HEK293 (cell line): ENCODE measurements around the gene SPEG.
A peak's percentile ranks its signal among the peaks of the same experiment; 100 is the strongest.

Experiments used
- CTCF ChIA-PET: fragments of 350-600 bp; formaldehyde crosslinking; extraction: SDS; loops from one replicate; lab custom pipeline; 2021; ENCODE audit warnings: antibody characterized with exemption; lab: Yijun Ruan, JAX
- POLR2A ChIA-PET: fragments of 300-600 bp; formaldehyde crosslinking; extraction: SDS; loops from one replicate; lab custom pipeline; 2020; ENCODE audit warnings: antibody characterized with exemption, inconsistent platforms; lab: Yijun Ruan, JAX
- H3K27ac ChIP-seq: fragments of 200-500 bp; sonication (Bioruptor generic); 2 replicates; pipeline ENCODE4 v1.5.1; 2014; ENCODE audit warnings: low read depth, low read length, control low read depth, inconsistent platforms; ENCODE audit errors: extremely low read depth
- H3K36me3 ChIP-seq, 2 experiments: fragments of 200-500 bp in 1 of 2; sonication (Bioruptor generic) in 1 of 2; 1 replicate in 1 of 2; 2 replicates in 1 of 2; pipeline ENCODE4 v1.5.1; 2014 to 2017; ENCODE audit warnings: inconsistent platforms in 2 of 2, low read length in 2 of 2; ENCODE audit not compliant: control insufficient read depth in 2 of 2, insufficient read depth in 1 of 2
- H3K4me1 ChIP-seq: fragments of 200-500 bp; sonication (Bioruptor generic); 2 replicates; pipeline ENCODE4 v1.5.1; 2014; ENCODE audit warnings: mild to moderate bottlenecking, low read length, inconsistent platforms; ENCODE audit not compliant: control insufficient read depth, insufficient read depth
- H3K4me3 ChIP-seq: 2 replicates; pipeline ENCODE4 v1.5.1; 2011; ENCODE audit warnings: low read depth, mild to moderate bottlenecking, control low read depth, low read length, moderate library complexity
- H3K9me3 ChIP-seq: fragments of 200-500 bp; sonication (Bioruptor generic); 2 replicates; pipeline ENCODE4 v1.5.1; 2014; ENCODE audit warnings: low read depth, low read length, inconsistent platforms; ENCODE audit not compliant: control insufficient read depth, insufficient read depth
- FEZF1 ChIP-seq: fragments of 450-650 bp; formaldehyde crosslinking; IDR thresholded peaks from 2 replicates; pipeline ENCODE4 v1.5.1; 2016; ENCODE audit warnings: missing biosample characterization, missing genetic modification characterization
- GLI4 ChIP-seq: fragments of 450-650 bp; formaldehyde crosslinking; IDR thresholded peaks from 2 replicates; pipeline ENCODE4 v1.5.1; 2016; ENCODE audit warnings: missing biosample characterization, missing genetic modification characterization
- GLIS1 ChIP-seq: fragments of 450-650 bp; formaldehyde crosslinking; IDR thresholded peaks from 2 replicates; pipeline ENCODE4 v1.5.1; 2016; ENCODE audit warnings: missing biosample characterization, missing genetic modification characterization
- OSR2 ChIP-seq: fragments of 450-650 bp; formaldehyde crosslinking; IDR thresholded peaks from 2 replicates; pipeline ENCODE4 v1.5.1; 2016; ENCODE audit warnings: missing biosample characterization, missing genetic modification characterization
- RBAK ChIP-seq: fragments of 450-650 bp; formaldehyde crosslinking; IDR thresholded peaks from 2 replicates; pipeline ENCODE4 v1.5.1; 2016; ENCODE audit warnings: missing biosample characterization, missing genetic modification characterization
- SETDB1 ChIP-seq: IDR thresholded peaks from one replicate; pipeline ENCODE4 v1.6.1; 2017; ENCODE audit warnings: mild to moderate bottlenecking, low read length, moderate library complexity, mixed read lengths; ENCODE audit not compliant: insufficient read length
- SP2 ChIP-seq: fragments of 450-650 bp; formaldehyde crosslinking; IDR thresholded peaks from 2 replicates; pipeline ENCODE4 v1.5.1; 2016; ENCODE audit warnings: missing biosample characterization, missing genetic modification characterization
- WT1 ChIP-seq: fragments of 450-650 bp; formaldehyde crosslinking; IDR thresholded peaks from 2 replicates; pipeline ENCODE4 v1.5.1; 2016; ENCODE audit warnings: missing biosample characterization, missing genetic modification characterization
- ZBTB20 ChIP-seq: fragments of 450-650 bp; formaldehyde crosslinking; IDR thresholded peaks from 2 replicates; pipeline ENCODE4 v1.5.1; 2016; ENCODE audit warnings: missing biosample characterization, missing genetic modification characterization
- ZBTB21 ChIP-seq: fragments of 450-650 bp; formaldehyde crosslinking; IDR thresholded peaks from 2 replicates; pipeline ENCODE4 v1.5.1; 2017; ENCODE audit warnings: missing biosample characterization, missing genetic modification characterization
- ZBTB48 ChIP-seq: fragments of 450-650 bp; formaldehyde crosslinking; IDR thresholded peaks from 2 replicates; pipeline ENCODE4 v1.5.1; 2016; ENCODE audit warnings: missing biosample characterization, missing genetic modification characterization
- ZBTB8A ChIP-seq: fragments of 450-650 bp; formaldehyde crosslinking; IDR thresholded peaks from 2 replicates; pipeline ENCODE4 v1.5.1; 2016; ENCODE audit warnings: missing biosample characterization, missing genetic modification characterization
- ZIC2 ChIP-seq: fragments of 450-650 bp; formaldehyde crosslinking; IDR thresholded peaks from 2 replicates; pipeline ENCODE4 v1.5.1; 2016; ENCODE audit warnings: missing biosample characterization, missing genetic modification characterization
- ZNF175 ChIP-seq: fragments of 450-650 bp; formaldehyde crosslinking; IDR thresholded peaks from 2 replicates; pipeline ENCODE4 v1.5.1; 2016; ENCODE audit warnings: missing biosample characterization, missing genetic modification characterization
- ZNF366 ChIP-seq: fragments of 450-650 bp; formaldehyde crosslinking; conservative IDR thresholded peaks from 2 replicates; pipeline ENCODE4 v1.5.1; 2016; ENCODE audit warnings: missing biosample characterization, missing genetic modification characterization
- ZNF404 ChIP-seq: fragments of 450-650 bp; formaldehyde crosslinking; IDR thresholded peaks from 2 replicates; pipeline ENCODE4 v1.5.1; 2017; ENCODE audit warnings: missing biosample characterization, missing genetic modification characterization
- ZNF423 ChIP-seq: fragments of 450-650 bp; formaldehyde crosslinking; IDR thresholded peaks from 2 replicates; pipeline ENCODE4 v1.5.1; 2016; ENCODE audit warnings: missing biosample characterization, missing genetic modification characterization
- ZNF433 ChIP-seq: fragments of 450-650 bp; formaldehyde crosslinking; IDR thresholded peaks from 2 replicates; pipeline ENCODE4 v1.5.1; 2016; ENCODE audit warnings: missing biosample characterization, missing genetic modification characterization, low read depth
- ZNF600 ChIP-seq: fragments of 450-650 bp; formaldehyde crosslinking; IDR thresholded peaks from 2 replicates; pipeline ENCODE4 v1.5.1; 2016; ENCODE audit warnings: missing biosample characterization, missing genetic modification characterization
- ZNF629 ChIP-seq: fragments of 450-650 bp; formaldehyde crosslinking; IDR thresholded peaks from 2 replicates; pipeline ENCODE4 v1.5.1; 2017; ENCODE audit warnings: missing biosample characterization, missing genetic modification characterization
- ZNF664 ChIP-seq: fragments of 450-650 bp; formaldehyde crosslinking; IDR thresholded peaks from 2 replicates; pipeline ENCODE4 v1.5.1; 2016; ENCODE audit warnings: missing biosample characterization, missing genetic modification characterization
- TF ChIP-seq, protein P1 (sequence below): fragments of 450-650 bp; formaldehyde crosslinking; IDR thresholded peaks from 2 replicates; pipeline ENCODE4 v1.5.1; 2016; ENCODE audit warnings: missing biosample characterization, missing genetic modification characterization, low read depth
- TF ChIP-seq, protein P2 (sequence below): fragments of 450-650 bp; formaldehyde crosslinking; IDR thresholded peaks from 2 replicates; pipeline ENCODE4 v1.5.1; 2016; ENCODE audit warnings: missing biosample characterization, missing genetic modification characterization

Gene SPEG

DNA sequence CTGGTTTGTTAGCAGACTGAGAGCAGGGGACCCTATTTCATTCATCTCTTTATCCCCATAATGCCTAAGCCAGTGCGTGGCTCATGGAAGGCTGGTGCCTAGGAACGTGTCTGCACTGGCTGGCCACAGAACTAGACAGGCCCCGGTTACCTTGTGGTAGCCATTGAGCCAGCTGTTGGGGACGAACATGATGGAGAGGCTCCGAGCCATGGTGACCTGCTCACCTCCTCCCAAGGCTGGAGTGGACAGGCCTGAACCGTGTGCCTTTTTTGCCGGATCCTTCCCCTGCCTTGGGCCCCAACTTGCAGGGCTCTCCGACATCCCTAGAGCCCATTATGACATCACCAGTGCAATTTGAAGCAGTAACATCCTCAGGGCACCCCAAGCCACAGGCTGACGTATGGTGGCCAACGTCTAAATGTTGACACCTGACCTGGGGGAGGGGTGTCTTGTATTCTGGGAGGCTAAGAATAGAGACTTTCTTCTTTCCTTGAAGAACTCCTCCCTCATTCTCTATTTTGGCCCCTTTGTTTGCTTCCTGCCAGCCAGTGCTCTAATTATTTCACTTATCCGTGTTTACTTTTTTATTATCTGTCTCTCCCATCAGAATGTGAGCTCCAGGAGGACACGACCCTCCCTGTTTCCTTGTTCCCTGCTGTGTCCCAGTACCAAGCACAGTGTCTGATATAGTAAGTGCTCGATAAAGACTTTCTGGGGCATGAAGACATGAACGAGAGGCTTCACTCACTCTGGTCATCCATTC, 34.7 kb upstream of the SPEG start:
- peak overlapping the region; percentile 13; the same call in 1 of the 2 replicates for H3K27ac ChIP-seq
- CTCF ChIA-PET, result interaction anchor here (0.8 to 9.6 kb wide), 6 partner anchors 10 to 127 kb away, joined by 3 to 196 read pairs (median 24); partner anchors contain the start of gene DNPEP
- POLR2A ChIA-PET, result interaction anchor here (0.6 kb wide), 1 partner anchor 152 kb away, joined by 4 read pairs; no protein-coding TSS in a partner anchor
- no peak overlapping the region for H3K4me3 ChIP-seq
- TF ChIP-seq ZNF433, result no peak
- peak; percentile 85 for TF ChIP-seq WT1 (tag by site-specific recombination)
- TF ChIP-seq, protein P1, sequence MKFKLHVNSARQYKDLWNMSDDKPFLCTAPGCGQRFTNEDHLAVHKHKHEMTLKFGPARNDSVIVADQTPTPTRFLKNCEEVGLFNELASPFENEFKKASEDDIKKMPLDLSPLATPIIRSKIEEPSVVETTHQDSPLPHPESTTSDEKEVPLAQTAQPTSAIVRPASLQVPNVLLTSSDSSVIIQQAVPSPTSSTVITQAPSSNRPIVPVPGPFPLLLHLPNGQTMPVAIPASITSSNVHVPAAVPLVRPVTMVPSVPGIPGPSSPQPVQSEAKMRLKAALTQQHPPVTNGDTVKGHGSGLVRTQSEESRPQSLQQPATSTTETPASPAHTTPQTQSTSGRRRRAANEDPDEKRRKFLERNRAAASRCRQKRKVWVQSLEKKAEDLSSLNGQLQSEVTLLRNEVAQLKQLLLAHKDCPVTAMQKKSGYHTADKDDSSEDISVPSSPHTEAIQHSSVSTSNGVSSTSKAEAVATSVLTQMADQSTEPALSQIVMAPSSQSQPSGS, result peak; percentile 70
- no peak; the same call in 1 of the 2 replicates for TF ChIP-seq ZBTB48 (tag by site-specific recombination)
- TF ChIP-seq ZNF664 (tag by site-specific recombination), result peak; percentile 86
- TF ChIP-seq, protein P2, sequence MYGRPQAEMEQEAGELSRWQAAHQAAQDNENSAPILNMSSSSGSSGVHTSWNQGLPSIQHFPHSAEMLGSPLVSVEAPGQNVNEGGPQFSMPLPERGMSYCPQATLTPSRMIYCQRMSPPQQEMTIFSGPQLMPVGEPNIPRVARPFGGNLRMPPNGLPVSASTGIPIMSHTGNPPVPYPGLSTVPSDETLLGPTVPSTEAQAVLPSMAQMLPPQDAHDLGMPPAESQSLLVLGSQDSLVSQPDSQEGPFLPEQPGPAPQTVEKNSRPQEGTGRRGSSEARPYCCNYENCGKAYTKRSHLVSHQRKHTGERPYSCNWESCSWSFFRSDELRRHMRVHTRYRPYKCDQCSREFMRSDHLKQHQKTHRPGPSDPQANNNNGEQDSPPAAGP, result peak; percentile 41; the same call in 1 of the 2 replicates
- no peak for TF ChIP-seq SETDB1
- TF ChIP-seq ZNF629, result peak; percentile 73
- peak; percentile 46; the same call in 1 of the 2 replicates for TF ChIP-seq ZBTB8A
- TF ChIP-seq GLIS1 (tag by site-specific recombination), result peak; percentile 47; the same call in 1 of the 2 replicates
- no peak for TF ChIP-seq SP2 (tag by site-specific recombination)
- TF ChIP-seq ZBTB20, result 0 out of 2 replicates have a peak, but pooled peaks have one; percentile 20
- TF ChIP-seq ZBTB21, result peak; percentile 56
- no peak for TF ChIP-seq ZNF175 (tag by site-specific recombination)
- TF ChIP-seq ZNF404 (tag by site-specific recombination), result no peak
- TF ChIP-seq ZNF600, result 0 out of 2 replicates have a peak, but pooled peaks have one; percentile 22
- TF ChIP-seq ZNF366 (tag by site-specific recombination), result 0 out of 2 replicates have a peak, but pooled peaks have one; percentile 26
- TF ChIP-seq, all 188 proteins: peak for 11
- H3K9me3 ChIP-seq, result no peaks in the 10 kb centered on the region
- H3K4me1 ChIP-seq, result peaks cover 19% of the 10 kb centered on the region
- no peaks in the 10 kb centered on the region for H3K36me3 ChIP-seq

DNA sequence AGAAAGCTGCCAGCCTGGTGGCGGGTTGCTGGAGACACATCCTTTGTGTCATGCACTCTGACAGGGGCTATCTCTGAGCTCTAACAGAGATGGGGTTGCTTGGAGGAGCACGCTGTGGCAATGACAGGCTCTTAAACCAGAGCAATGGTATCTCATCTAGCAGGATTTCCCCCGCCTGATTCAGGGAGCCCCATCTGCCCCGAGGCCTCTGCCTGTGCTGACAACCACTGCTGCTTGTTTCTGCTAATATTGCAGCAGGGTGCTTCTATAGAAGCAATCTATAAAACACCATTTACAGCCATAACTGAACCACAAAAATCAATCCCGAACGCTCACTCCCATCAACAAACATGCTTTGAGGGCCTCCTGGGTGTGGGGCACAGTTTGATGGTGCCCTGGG, 34.1 kb upstream of the SPEG start:
- H3K27ac ChIP-seq, result peak overlapping the region; percentile 13; the same call in 1 of the 2 replicates
- POLR2A ChIA-PET, result no interaction called here
- TF ChIP-seq ZNF423 (tag by site-specific recombination) (0 out of 2 replicates have a peak, but pooled peaks have one; percentile 41), FEZF1 (peak; percentile 46), RBAK (tag by site-specific recombination) (no peak), ZIC2 (tag by site-specific recombination) (peak; percentile 79), OSR2 (tag by site-specific recombination) (peak; percentile 66; the same call in 1 of the 2 replicates), GLI4 (tag by site-specific recombination) (no peak)
- TF ChIP-seq, protein P1, result no peak
- TF ChIP-seq, all 188 proteins: peak for 4
- H3K9me3 ChIP-seq, result no peaks in the 10 kb centered on the region
- H3K36me3 ChIP-seq, result no peaks in the 10 kb centered on the region
- CTCF ChIA-PET, result interaction anchor here (0.8 to 9.6 kb wide), 4 partner anchors 11 to 126 kb away, joined by 3 to 196 read pairs (median 64); partner anchors contain the start of gene DNPEP
- peaks cover 19% of the 10 kb centered on the region for H3K4me1 ChIP-seq
- H3K4me3 ChIP-seq, result no peak overlapping the region
